MM.1S (cell line): Measurements from ENCODE around the gene CAPN9.
A peak's percentile ranks its signal among the peaks of the same experiment; 100 is the strongest.

Experiments used
- DNase-seq: peaks from one replicate; pipeline ENCODE4 v3.0.0-alpha.2; 2015
- H2AFZ ChIP-seq: fragments of 300-600 bp; sonication (generic); 2 replicates; pipeline ENCODE4 v1.6.0; 2016; ENCODE audit warnings: antibody characterized with exemption, low read length
- H3F3A ChIP-seq: fragments of 300-600 bp; sonication (generic); 2 replicates; pipeline ENCODE4 v1.6.1; 2016; ENCODE audit warnings: mild to moderate bottlenecking, antibody characterized with exemption, low read length, moderate library complexity, mixed read lengths; ENCODE audit not compliant: insufficient read depth
- H3K27ac ChIP-seq: fragments of 300-600 bp; sonication (generic); 2 replicates; pipeline ENCODE4 v1.5.1; 2016; ENCODE audit warnings: mild to moderate bottlenecking, low read length
- H3K27me3 ChIP-seq: fragments of 300-600 bp; sonication (generic); replicated peaks from 2 replicates; pipeline ENCODE4 v1.6.0; 2016; ENCODE audit warnings: low read length; ENCODE audit not compliant: insufficient read depth
- H3K36me3 ChIP-seq: fragments of 300-600 bp; sonication (generic); replicated peaks from 2 replicates; pipeline ENCODE4 v1.6.1; 2016; ENCODE audit warnings: mild to moderate bottlenecking, low read length, mixed read lengths; ENCODE audit not compliant: insufficient read depth
- H3K4me1 ChIP-seq: fragments of 300-600 bp; sonication (generic); 2 replicates; pipeline ENCODE4 v1.6.1; 2016; ENCODE audit warnings: low read length, mixed read lengths
- H3K4me2 ChIP-seq: fragments of 300-600 bp; sonication (generic); 2 replicates; pipeline ENCODE4 v1.6.0; 2016; ENCODE audit warnings: low read depth, low read length
- H3K4me3 ChIP-seq: fragments of 300-600 bp; sonication (generic); 2 replicates; pipeline ENCODE4 v1.5.1; 2016; ENCODE audit warnings: low read length, mixed read lengths
- H3K79me2 ChIP-seq: fragments of 300-600 bp; sonication (generic); 2 replicates; pipeline ENCODE4 v1.6.1; 2016; ENCODE audit warnings: mixed run types, low read length, mixed read lengths
- H3K9ac ChIP-seq: fragments of 300-600 bp; sonication (generic); 2 replicates; pipeline ENCODE4 v1.6.1; 2016; ENCODE audit warnings: low read length, mixed read lengths
- H3K9me2 ChIP-seq: fragments of 300-600 bp; sonication (generic); replicated peaks from 2 replicates; pipeline ENCODE4 v1.6.1; 2016; ENCODE audit warnings: mild to moderate bottlenecking, low read length, mixed read lengths; ENCODE audit not compliant: insufficient read depth
- H3K9me3 ChIP-seq: fragments of 300-600 bp; sonication (generic); replicated peaks from 2 replicates; pipeline ENCODE4 v1.6.1; 2016; ENCODE audit warnings: mild to moderate bottlenecking, low read length, mixed read lengths; ENCODE audit not compliant: insufficient read depth
- H4K20me1 ChIP-seq: fragments of 300-600 bp; sonication (generic); 2 replicates; pipeline ENCODE4 v1.6.1; 2016; ENCODE audit warnings: mild to moderate bottlenecking, low read length, moderate library complexity, mixed read lengths; ENCODE audit not compliant: insufficient read depth
- CTCF ChIP-seq: fragments of 300-600 bp; sonication (generic); IDR thresholded peaks from 2 replicates; pipeline ENCODE4 v1.5.1; 2016; ENCODE audit warnings: antibody characterized with exemption, low read length, mixed read lengths
- EZH2 ChIP-seq: fragments of 300-600 bp; sonication (generic); optimal IDR thresholded peaks from 2 replicates; pipeline ENCODE3; 2017; ENCODE audit warnings: low read depth, mild to moderate bottlenecking, antibody characterized with exemption, low read length, mixed read lengths
- EZH2phosphoT487 ChIP-seq: fragments of 300-600 bp; sonication (generic); IDR thresholded peaks from 2 replicates; pipeline ENCODE4 v1.6.1; 2018; ENCODE audit warnings: antibody characterized with exemption, low read length

The CAPN9 gene

GRCh38 chr1:230797376-230797920 lies 50.3 kb downstream of the CAPN9 start:
- TF ChIP-seq CTCF (no peak), EZH2phosphoT487 (no peak), EZH2 (no peak)
- Histone ChIP-seq H3K9me3 (no peaks in the 10 kb centered on the region), H3K9me2 (no peaks in the 10 kb centered on the region), H3K4me2 (no peak overlapping the region), H3K27ac (no peak overlapping the region), H3K36me3 (no peaks in the 10 kb centered on the region), H3K4me1 (no peaks in the 10 kb centered on the region), H3K4me3 (no peak overlapping the region), H3F3A (no peaks in the 10 kb centered on the region), H3K79me2 (no peaks in the 10 kb centered on the region), H2AFZ (no peak overlapping the region), H3K9ac (no peak overlapping the region), H3K27me3 (no peaks in the 10 kb centered on the region), H4K20me1 (no peaks in the 10 kb centered on the region)
- DNase-seq: no peak

GRCh38 chr1:230797942-230798365 lies 50.8 kb downstream of the CAPN9 start:
- Histone ChIP-seq H3K4me2 (no peak overlapping the region), H3K4me1 (no peaks in the 10 kb centered on the region), H3F3A (no peaks in the 10 kb centered on the region), H2AFZ (no peak overlapping the region), H3K27ac (no peak overlapping the region), H3K9me2 (no peaks in the 10 kb centered on the region), H3K9me3 (no peaks in the 10 kb centered on the region), H3K9ac (no peak overlapping the region), H3K4me3 (no peak overlapping the region), H4K20me1 (no peaks in the 10 kb centered on the region), H3K79me2 (no peaks in the 10 kb centered on the region), H3K36me3 (no peaks in the 10 kb centered on the region), H3K27me3 (no peaks in the 10 kb centered on the region)
- peak; percentile 30 for DNase-seq
- TF ChIP-seq CTCF (peak; percentile 29), EZH2 (no peak), EZH2phosphoT487 (no peak)

- Histone ChIP-seq H3K79me2 (no peaks in the 10 kb centered on the region), H3K27me3 (no peaks in the 10 kb centered on the region), H3F3A (no peaks in the 10 kb centered on the region), H4K20me1 (no peaks in the 10 kb centered on the region), H3K9ac (no peak overlapping the region), H3K9me3 (no peaks in the 10 kb centered on the region), H3K4me1 (no peaks in the 10 kb centered on the region), H2AFZ (no peak overlapping the region), H3K9me2 (no peaks in the 10 kb centered on the region), H3K4me2 (no peak overlapping the region), H3K27ac (no peak overlapping the region), H3K4me3 (no peak overlapping the region), H3K36me3 (no peaks in the 10 kb centered on the region)
- DNase-seq: no peak
- TF ChIP-seq EZH2 (no peak), CTCF (no peak), EZH2phosphoT487 (no peak)
Observed at GRCh38 chr1:230798491-230798890, 51.3 kb downstream of the CAPN9 start.
